ENCODE measurements around the gene SRSF8. TPM values are rescaled to one million over a fixed set of nuclear protein-coding genes. Genes with fewer than 3 reads are reported as not detected.
"Not testable (repeated sequence)": the region's sequence is repeated elsewhere in the genome, so short reads cannot be mapped to it uniquely, and the experiment has no call there.

The SRSF8 gene
- total and polyA plus RNA-seq, 9 of the 15 experiments (the other 6 are each of a cell fraction or from before 2014, with no cell fraction given) = 18.0 to 53.4 (median 27.9) TPM

- no peak for TF ChIP-seq ZNF197 (CRISPR knock-in tag; IDR thresholded peaks at IDR 0.05; ENCODE audit: low read depth)
- no peak for TF ChIP-seq TEAD1 (CRISPR knock-in tag; IDR thresholded peaks at IDR 0.05)
- peak in 1 of 2 experiments; percentile 83; a peak in 2 of 4 replicates for TF ChIP-seq TBL1XR1 (IDR thresholded peaks at IDR 0.05; ENCODE audit: low read length in 2 of 2)
Observed at GRCh38 chr11:95108671-95109551, 42.2 kb downstream of the SRSF8 start (continued).

GRCh38 chr11:95111471-95111870, 44.8 kb downstream of the SRSF8 start:
- peak overlapping the region; percentile 16; the same call in 1 of the 2 replicates for H3K4me2 ChIP-seq (ENCODE audit: insufficient read depth, low read length)
- WGBS (ENCODE audit: insufficient coverage, low coverage, missing lambda C conversion rate) = 52% methylated on average over 3 of the region's 3 CpGs
- H3K4me3 ChIP-seq; FAIRE-seq; CTCF ChIA-PET (ENCODE audit: low intra/inter-chr PET ratio); H3K27me3 ChIP-seq (ENCODE audit: control insufficient read depth in 2 of 2, insufficient read depth in 2 of 2, low read length in 2 of 2); H3K9me1 ChIP-seq (ENCODE audit: control insufficient read depth, insufficient read depth, low read length); H3K9ac ChIP-seq (ENCODE audit: insufficient read depth in 1 of 2, low read depth in 2 of 2, low read length in 2 of 2); H3K36me3 ChIP-seq (ENCODE audit: control insufficient read depth, insufficient read depth, low read length); H4K20me1 ChIP-seq (replicated peaks; ENCODE audit: control insufficient read depth, insufficient read depth, low read length); intact Hi-C loops (cut with micrococcal nuclease); H3K27ac ChIP-seq (ENCODE audit: extremely low read depth, low read depth, low read length); in situ Hi-C loops (cut with MboI); ATAC-seq; BruUV-seq (replicated peaks); H2AFZ ChIP-seq (ENCODE audit: low read depth, low read length); DNase-seq (ENCODE audit: extremely low read depth in 1 of 4, low spot score in 3 of 4); H3K9me3 ChIP-seq (replicated peaks; ENCODE audit: control insufficient read depth, insufficient read depth, low read depth, low read length); H3K79me2 ChIP-seq (ENCODE audit: control insufficient read depth, insufficient read depth, low read length): not testable (repeated sequence)
- H3K4me1 ChIP-seq (replicated peaks in 1 of 2; ENCODE audit: control insufficient read depth in 2 of 2, insufficient read depth in 2 of 2, low read length in 2 of 2) = peaks cover 20 to 46% of the 10 kb centered on the region in 2 experiments
- TF ChIP-seq CEBPG (CRISPR knock-in tag; IDR thresholded peaks at IDR 0.05) (peak; percentile 56; the same call in 1 of the 2 replicates), CEBPG (tag; conservative IDR thresholded peaks at IDR 0.05 in 1 of 2, IDR thresholded peaks at IDR 0.05 in 1 of 2) (peak in 1 of 2 experiments; percentile 59; a peak in 1 of 4 replicates)
- TF ChIP-seq, protein P1, sequence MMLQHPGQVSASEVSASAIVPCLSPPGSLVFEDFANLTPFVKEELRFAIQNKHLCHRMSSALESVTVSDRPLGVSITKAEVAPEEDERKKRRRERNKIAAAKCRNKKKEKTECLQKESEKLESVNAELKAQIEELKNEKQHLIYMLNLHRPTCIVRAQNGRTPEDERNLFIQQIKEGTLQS (IDR thresholded peaks at IDR 0.05) = peak; percentile 62
- TF ChIP-seq, protein P1 (CRISPR knock-in tag; conservative IDR thresholded peaks at IDR 0.05) = not testable (repeated sequence)
- TF ChIP-seq, protein P2, sequence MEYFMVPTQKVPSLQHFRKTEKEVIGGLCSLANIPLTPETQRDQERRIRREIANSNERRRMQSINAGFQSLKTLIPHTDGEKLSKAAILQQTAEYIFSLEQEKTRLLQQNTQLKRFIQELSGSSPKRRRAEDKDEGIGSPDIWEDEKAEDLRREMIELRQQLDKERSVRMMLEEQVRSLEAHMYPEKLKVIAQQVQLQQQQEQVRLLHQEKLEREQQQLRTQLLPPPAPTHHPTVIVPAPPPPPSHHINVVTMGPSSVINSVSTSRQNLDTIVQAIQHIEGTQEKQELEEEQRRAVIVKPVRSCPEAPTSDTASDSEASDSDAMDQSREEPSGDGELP (CRISPR knock-in tag; IDR thresholded peaks at IDR 0.05; ENCODE audit: borderline replicate concordance) = 0 out of 2 replicates have a peak, but pooled peaks have one; percentile 9
- POLR2A ChIA-PET = interaction anchor here (1.1 kb wide), 1 partner anchor 45 kb away, joined by 3 read pairs; no protein-coding TSS in a partner anchor
